Measurements from ENCODE around the gene SLC35B2. TPM values are rescaled to one million over a fixed set of nuclear protein-coding genes. Genes with fewer than 3 reads are reported as not detected.
A peak's percentile ranks its signal among the peaks of the same experiment; 100 is the strongest.

Gene SLC35B2
- total and polyA plus RNA-seq, 9 of the 15 experiments (the other 6 are each of a cell fraction or from before 2014, with no cell fraction given): 14.5 to 59.1 (median 47.1) TPM

- TF ChIP-seq, protein P1, sequence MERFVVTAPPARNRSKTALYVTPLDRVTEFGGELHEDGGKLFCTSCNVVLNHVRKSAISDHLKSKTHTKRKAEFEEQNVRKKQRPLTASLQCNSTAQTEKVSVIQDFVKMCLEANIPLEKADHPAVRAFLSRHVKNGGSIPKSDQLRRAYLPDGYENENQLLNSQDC (CRISPR knock-in tag; IDR thresholded peaks at IDR 0.05): no peak
- TF ChIP-seq NCOA1 (IDR thresholded peaks at IDR 0.05; ENCODE audit: low read depth): 0 out of 2 replicates have a peak, but pooled peaks have one; percentile 20
- TF ChIP-seq, protein P2, sequence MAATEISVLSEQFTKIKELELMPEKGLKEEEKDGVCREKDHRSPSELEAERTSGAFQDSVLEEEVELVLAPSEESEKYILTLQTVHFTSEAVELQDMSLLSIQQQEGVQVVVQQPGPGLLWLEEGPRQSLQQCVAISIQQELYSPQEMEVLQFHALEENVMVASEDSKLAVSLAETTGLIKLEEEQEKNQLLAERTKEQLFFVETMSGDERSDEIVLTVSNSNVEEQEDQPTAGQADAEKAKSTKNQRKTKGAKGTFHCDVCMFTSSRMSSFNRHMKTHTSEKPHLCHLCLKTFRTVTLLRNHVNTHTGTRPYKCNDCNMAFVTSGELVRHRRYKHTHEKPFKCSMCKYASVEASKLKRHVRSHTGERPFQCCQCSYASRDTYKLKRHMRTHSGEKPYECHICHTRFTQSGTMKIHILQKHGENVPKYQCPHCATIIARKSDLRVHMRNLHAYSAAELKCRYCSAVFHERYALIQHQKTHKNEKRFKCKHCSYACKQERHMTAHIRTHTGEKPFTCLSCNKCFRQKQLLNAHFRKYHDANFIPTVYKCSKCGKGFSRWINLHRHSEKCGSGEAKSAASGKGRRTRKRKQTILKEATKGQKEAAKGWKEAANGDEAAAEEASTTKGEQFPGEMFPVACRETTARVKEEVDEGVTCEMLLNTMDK (IDR thresholded peaks at IDR 0.05; ENCODE audit: borderline replicate concordance, insufficient read depth, low read depth, low read length, poor library complexity, severe bottlenecking): no peak
- no peak for TF ChIP-seq MYBL2 (IDR thresholded peaks at IDR 0.05; ENCODE audit: low read depth)
- TF ChIP-seq MYBL2 (CRISPR knock-in tag; IDR thresholded peaks at IDR 0.05; ENCODE audit: borderline replicate concordance): no peak
- TF ChIP-seq MAX (CRISPR knock-in tag; IDR thresholded peaks at IDR 0.05): no peak
- TF ChIP-seq, protein P3, sequence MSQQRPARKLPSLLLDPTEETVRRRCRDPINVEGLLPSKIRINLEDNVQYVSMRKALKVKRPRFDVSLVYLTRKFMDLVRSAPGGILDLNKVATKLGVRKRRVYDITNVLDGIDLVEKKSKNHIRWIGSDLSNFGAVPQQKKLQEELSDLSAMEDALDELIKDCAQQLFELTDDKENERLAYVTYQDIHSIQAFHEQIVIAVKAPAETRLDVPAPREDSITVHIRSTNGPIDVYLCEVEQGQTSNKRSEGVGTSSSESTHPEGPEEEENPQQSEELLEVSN (IDR thresholded peaks at IDR 0.05; ENCODE audit: borderline replicate concordance in 1 of 2, extremely low read depth in 1 of 2, insufficient read depth in 1 of 2, insufficient read length in 1 of 2, low read depth in 1 of 2, low read length in 1 of 2, poor library complexity in 1 of 2, severe bottlenecking in 1 of 2): no peak
- no peak for TF ChIP-seq EP400 (IDR thresholded peaks at IDR 0.05)
- TF ChIP-seq ARHGAP35 (IDR thresholded peaks at IDR 0.05; ENCODE audit: partially characterized antibody): no peak
- no peak for TF ChIP-seq MXI1 (IDR thresholded peaks at IDR 0.05; ENCODE audit: low read depth, low read length)
- peak; percentile 71 for TF ChIP-seq PHB2 (IDR thresholded peaks at IDR 0.05; ENCODE audit: low read depth)
- TF ChIP-seq YY1 (IDR thresholded peaks at IDR 0.05; ENCODE audit: borderline replicate concordance in 1 of 3, control insufficient read depth in 1 of 3, extremely low read depth in 1 of 3, insufficient read depth in 3 of 3, insufficient read length in 1 of 3, insufficient replicate concordance in 2 of 3, low read depth in 1 of 3, low read length in 2 of 3): no peak
- TF ChIP-seq SREBF1 (IDR thresholded peaks at IDR 0.05; ENCODE audit: borderline replicate concordance, low read depth, low read length): no peak
- TF ChIP-seq MED1 (CRISPR knock-in tag; IDR thresholded peaks at IDR 0.05; ENCODE audit: borderline replicate concordance): no peak
- TF ChIP-seq BRD9 (IDR thresholded peaks at IDR 0.05; ENCODE audit: low read depth, partially characterized antibody): peak; percentile 37
- TF ChIP-seq E2F4 (CRISPR knock-in tag; IDR thresholded peaks at IDR 0.05; ENCODE audit: low read depth): no peak
- TF ChIP-seq ZNF253 (CRISPR knock-in tag; conservative IDR thresholded peaks at IDR 0.05): no peak
Observed at GRCh38 chr6:44265722-44266233, 8.4 kb upstream of the SLC35B2 start (continued).

Data from K562 (cell line).